Mucosa of descending colon (tissue), 3 donors: ENCODE results near the gene NEDD9. TPM values are rescaled to one million over a fixed set of nuclear protein-coding genes. Genes with fewer than 3 reads are reported as not detected.
A peak's percentile ranks its signal among the peaks of the same experiment; 100 is the strongest.

Experiments used
- ATAC-seq: fragments of 200-7000 bp; cut with Tn5 transposase; one replicate; pipeline ENCODE4 v1.9.1; 2020; ENCODE audit warnings: mild to moderate bottlenecking, moderate library complexity
- DNase-seq, 3 donors: peaks; one replicate each; pipeline ENCODE4 v3.0.0-alpha.2; 2020
- H3K36me3 ChIP-seq: fragments of 200-600 bp; one replicate; pipeline ENCODE4 v1.8.0; 2021; ENCODE audit warnings: low read depth, mild to moderate bottlenecking
- H3K4me1 ChIP-seq: fragments of 200-600 bp; one replicate; pipeline ENCODE4 v1.8.0; 2021; ENCODE audit warnings: low read depth, mild to moderate bottlenecking
- H3K4me3 ChIP-seq: fragments of 200-600 bp; one replicate; pipeline ENCODE4 v1.8.0; 2021; ENCODE audit warnings: mild to moderate bottlenecking
- H3K9me3 ChIP-seq: fragments of 200-600 bp; one replicate; pipeline ENCODE4 v1.8.0; 2021; ENCODE audit warnings: mild to moderate bottlenecking
- CTCF ChIP-seq: fragments of 200-600 bp; IDR thresholded peaks from one replicate; pipeline ENCODE4 v1.8.0; 2022; ENCODE audit warnings: antibody characterized with exemption, mild to moderate bottlenecking
- intact Hi-C, 2 donors: fragments of 100-400 bp; cut with DNase I in 1 of 2; cut with micrococcal nuclease in 1 of 2; formaldehyde crosslinking; loops; one replicate each; pipeline versions ENCODE4 v1.11.0 to v1.11.1; 2022; cut with DNase I, micrococcal nuclease
- total RNA-seq, 3 donors: library from RNA; stranded (reverse); fragmentation: NEBNext Ultra II Directional in 2 of 3; extraction: Animal tissue kit (Norgen Biotek cat#: 25700) in 2 of 3; gene quantifications; one replicate each; pipeline versions ENCODE4 v1.2.1 to v1.2.4, GENCODE V29; 2021 to 2023
- donor health status: DM: no; HTN: no; CAD: no; lungs with moderate emphysema.
- donor health status: DM: no; HTN: no; CAD: no.
- donor health status: DM: no; HTN: yes; CAD: no.

The NEDD9 gene
- total RNA-seq, 3 donors from 2014 or later = 41.4 to 66.6 (median 62.1) TPM

- Histone ChIP-seq H3K4me3 (no peak overlapping the region), H3K9me3 (no peaks in the 10 kb centered on the region), H3K36me3 (no peaks in the 10 kb centered on the region), H3K4me1 (no peaks in the 10 kb centered on the region)
- intact Hi-C loops = no loop called here
- ATAC-seq (no peak), DNase-seq (no peak)
- no peak for TF ChIP-seq CTCF
These were observed 79.9 kb downstream of the NEDD9 start for GRCh38 chr6:11152581-11152980.

GRCh38 chr6:11151488-11151887 is 81.0 kb downstream of the NEDD9 start:
- no peak for DNase-seq
- no peak for TF ChIP-seq CTCF

GRCh38 chr6:11149551-11149950 is 82.9 kb downstream of the NEDD9 start:
- ATAC-seq (no peak), DNase-seq (no peak)
- intact Hi-C loops = no loop called here
- no peaks in the 10 kb centered on the region for H3K4me1 ChIP-seq
- TF ChIP-seq CTCF = no peak
- no peak overlapping the region for H3K4me3 ChIP-seq
- no peaks in the 10 kb centered on the region for H3K36me3 ChIP-seq
- H3K9me3 ChIP-seq = no peaks in the 10 kb centered on the region

More at GRCh38 chr6:11151488-11151887, 81.0 kb downstream of the NEDD9 start:
- Histone ChIP-seq H3K4me1 (no peaks in the 10 kb centered on the region), H3K4me3 (no peak overlapping the region), H3K9me3 (no peaks in the 10 kb centered on the region), H3K36me3 (no peaks in the 10 kb centered on the region)
- no peak for ATAC-seq
- intact Hi-C loops = no loop called here

- ATAC-seq = no peak
- TF ChIP-seq CTCF = no peak
- H3K4me3 ChIP-seq = no peak overlapping the region
- H3K36me3 ChIP-seq = no peaks in the 10 kb centered on the region
- no peaks in the 10 kb centered on the region for H3K9me3 ChIP-seq
- intact Hi-C loops = no loop called here
- no peak for DNase-seq
- H3K4me1 ChIP-seq = no peaks in the 10 kb centered on the region
These were observed 86.2 kb downstream of the NEDD9 start for GRCh38 chr6:11146117-11146826.

GRCh38 chr6:11144393-11144851 is 88.0 kb downstream of the NEDD9 start:
- Histone ChIP-seq H3K4me3 (no peak overlapping the region), H3K36me3 (no peaks in the 10 kb centered on the region), H3K4me1 (no peaks in the 10 kb centered on the region), H3K9me3 (no peaks in the 10 kb centered on the region)
- TF ChIP-seq CTCF = peak; percentile 83
- ATAC-seq (peak; percentile 93), DNase-seq (peak; percentile 72 to 92 (median 85))
- intact Hi-C loops = loop anchor here in 1 of 2 donors (5.0 kb wide), 1 partner anchor 353 kb away; no protein-coding TSS in a partner anchor
